ENCODE results near the gene RAMP1. TPM values are rescaled to one million over a fixed set of nuclear protein-coding genes. Genes with fewer than 3 reads are reported as not detected.

The RAMP1 gene
- total RNA-seq, 4 donors from 2014 or later: 10.0 to 16.1 (median 11.2) TPM

GRCh38 chr2:237896956-237897355 is 37.5 kb downstream of the RAMP1 start:
- 88% methylated on average over 3 of the region's 10 CpGs for WGBS
- peak in 1 of 2 donors; percentile 46 for DNase-seq (ENCODE audit: low spot score in 2 of 2)
- H3K9me3 ChIP-seq: no peaks in the 10 kb centered on the region
- no peaks in the 10 kb centered on the region for H3K36me3 ChIP-seq
- no peak overlapping the region for H3K27ac ChIP-seq
- H3K4me3 ChIP-seq: no peak overlapping the region
- H3K27me3 ChIP-seq: no peaks in the 10 kb centered on the region
- H3K4me1 ChIP-seq: peaks cover 46% of the 10 kb centered on the region
- TF ChIP-seq POLR2AphosphoS5 (IDR thresholded peaks at IDR 0.05): no peak
- no peak for TF ChIP-seq POLR2A (IDR thresholded peaks at IDR 0.05)
- no peak for TF ChIP-seq CTCF (IDR thresholded peaks at IDR 0.05)
- TF ChIP-seq EP300 (IDR thresholded peaks at IDR 0.05): no peak

- WGBS: 73% methylated on average over 1 of the region's 1 CpG
- no peaks in the 10 kb centered on the region for H3K9me3 ChIP-seq
- no peak overlapping the region for H3K4me3 ChIP-seq
- peaks cover 46% of the 10 kb centered on the region for H3K4me1 ChIP-seq
- H3K36me3 ChIP-seq: no peaks in the 10 kb centered on the region
- DNase-seq (ENCODE audit: low spot score in 2 of 2): peak in 1 of 2 donors; percentile 16
- peak overlapping the region; percentile 11 for H3K27ac ChIP-seq
- H3K27me3 ChIP-seq: no peaks in the 10 kb centered on the region
- TF ChIP-seq CTCF (IDR thresholded peaks at IDR 0.05) (no peak), EP300 (IDR thresholded peaks at IDR 0.05) (no peak), POLR2AphosphoS5 (IDR thresholded peaks at IDR 0.05) (no peak)
These were observed 38.6 kb downstream of the RAMP1 start for GRCh38 chr2:237898057-237898414.

GRCh38 chr2:237900891-237901831 is 41.7 kb downstream of the RAMP1 start:
- DNase-seq (ENCODE audit: low spot score in 2 of 2): peak in 1 of 2 donors; percentile 47
- WGBS: 77% methylated on average over 19 of the region's 19 CpGs
- H3K4me1 ChIP-seq: peaks cover 30% of the 10 kb centered on the region
- H3K9me3 ChIP-seq: no peaks in the 10 kb centered on the region
- no peaks in the 10 kb centered on the region for H3K36me3 ChIP-seq
- TF ChIP-seq POLR2A (IDR thresholded peaks at IDR 0.05) (no peak), EP300 (IDR thresholded peaks at IDR 0.05) (no peak), CTCF (IDR thresholded peaks at IDR 0.05) (no peak), POLR2AphosphoS5 (IDR thresholded peaks at IDR 0.05) (no peak)
- no peaks in the 10 kb centered on the region for H3K27me3 ChIP-seq
- no peak overlapping the region for H3K4me3 ChIP-seq
- no peak overlapping the region for H3K27ac ChIP-seq

- H3K27ac ChIP-seq: no peak overlapping the region
- no peaks in the 10 kb centered on the region for H3K27me3 ChIP-seq
These were observed 42.8 kb downstream of the RAMP1 start for GRCh38 chr2:237901932-237902850.

GRCh38 chr2:237904831-237905599 is 45.6 kb downstream of the RAMP1 start:
- WGBS: 46% methylated on average over 12 of the region's 15 CpGs
- Histone ChIP-seq H3K36me3 (no peaks in the 10 kb centered on the region), H3K4me1 (peaks cover 4% of the 10 kb centered on the region), H3K27ac (peak overlapping the region; percentile 65), H3K27me3 (no peaks in the 10 kb centered on the region), H3K4me3 (no peak overlapping the region), H3K9me3 (no peaks in the 10 kb centered on the region)
- TF ChIP-seq EP300 (IDR thresholded peaks at IDR 0.05) (peak; percentile 90), CTCF (IDR thresholded peaks at IDR 0.05) (no peak)
- peak in 1 of 2 donors; percentile 36 for DNase-seq (ENCODE audit: low spot score in 2 of 2)

More at GRCh38 chr2:237901932-237902850, 42.8 kb downstream of the RAMP1 start:
- H3K9me3 ChIP-seq: no peaks in the 10 kb centered on the region
- peak in 1 of 2 donors; percentile 42 for DNase-seq (ENCODE audit: low spot score in 2 of 2)
- peaks cover 22% of the 10 kb centered on the region for H3K4me1 ChIP-seq
- 74% methylated on average over 22 of the region's 22 CpGs for WGBS
- H3K4me3 ChIP-seq: no peak overlapping the region
- TF ChIP-seq POLR2AphosphoS5 (IDR thresholded peaks at IDR 0.05): no peak
- no peaks in the 10 kb centered on the region for H3K36me3 ChIP-seq

Measured in suprapubic skin (tissue), 4 donors.